ENCODE data around the gene CYP24A1. TPM values are rescaled to one million over a fixed set of nuclear protein-coding genes. Genes with fewer than 3 reads are reported as not detected.

Gene CYP24A1
- polyA plus RNA-seq, 2 donors = 0.39 to 1.6 TPM

DNA sequence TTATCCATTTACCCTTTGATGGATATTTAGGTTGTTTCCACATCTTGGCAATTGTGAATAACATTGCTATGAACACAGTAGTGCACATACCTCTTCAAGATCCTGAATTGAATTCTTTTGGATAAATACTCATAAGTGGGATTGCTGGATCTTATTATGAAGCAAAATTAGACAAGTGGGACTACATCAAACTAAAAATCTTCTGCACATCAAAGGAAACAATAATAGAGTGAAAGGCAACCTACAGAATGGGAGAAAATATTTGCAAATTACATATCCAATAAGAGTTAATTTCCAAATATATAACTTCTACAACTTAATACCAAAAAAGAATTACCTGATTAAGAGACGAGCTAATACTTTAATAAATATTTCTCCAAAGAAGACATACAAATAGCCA, 65.0 kb downstream of the CYP24A1 start:
- no peaks in the 10 kb centered on the region for H3K36me3 ChIP-seq (ENCODE audit: control insufficient read depth in 2 of 2, insufficient read depth in 2 of 2, low read length in 1 of 2)
- H3K27me3 ChIP-seq (ENCODE audit: control insufficient read depth in 1 of 2, insufficient read depth in 2 of 2, low read length in 2 of 2) = no peaks in the 10 kb centered on the region
- H3K27ac ChIP-seq (ENCODE audit: low read depth in 2 of 2, low read length in 1 of 2) = no peak overlapping the region
- H3K4me3 ChIP-seq (ENCODE audit: low read depth in 1 of 2, low read length in 2 of 2) = no peak overlapping the region
- H3K9me3 ChIP-seq (ENCODE audit: control insufficient read depth in 2 of 2, insufficient read depth in 1 of 2, low read depth in 1 of 2, low read length in 1 of 2) = no peaks in the 10 kb centered on the region
- WGBS, 2 donors = 76 to 85% methylated on average over 1 of the region's 1 CpG
- H3K4me1 ChIP-seq (ENCODE audit: control insufficient read depth in 2 of 2, insufficient read depth in 2 of 2, low read length in 1 of 2) = peaks cover 0 to 2% of the 10 kb centered on the region in 2 donors

DNA sequence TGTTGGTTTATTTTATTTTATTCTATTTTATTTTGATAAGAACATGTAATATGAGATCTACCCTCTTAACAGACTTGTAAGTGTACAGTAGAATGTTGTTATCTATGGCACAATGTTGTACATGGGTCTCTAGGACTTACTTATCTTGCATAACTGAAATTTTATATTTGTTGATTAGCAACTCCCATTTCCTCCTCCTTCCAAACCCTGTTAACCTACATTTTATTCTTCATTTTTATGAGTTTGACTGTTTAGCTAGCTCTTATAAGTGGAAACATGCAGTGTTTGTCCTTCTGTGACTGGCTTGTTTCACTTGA, 65.5 kb downstream of the CYP24A1 start:
- Histone ChIP-seq H3K4me1 (ENCODE audit: control insufficient read depth in 2 of 2, insufficient read depth in 2 of 2, low read length in 1 of 2) (peaks cover 0 to 2% of the 10 kb centered on the region in 2 donors), H3K9me3 (ENCODE audit: control insufficient read depth in 2 of 2, insufficient read depth in 1 of 2, low read depth in 1 of 2, low read length in 1 of 2) (no peaks in the 10 kb centered on the region), H3K27me3 (ENCODE audit: control insufficient read depth in 1 of 2, insufficient read depth in 2 of 2, low read length in 2 of 2) (no peaks in the 10 kb centered on the region), H3K36me3 (ENCODE audit: control insufficient read depth in 2 of 2, insufficient read depth in 2 of 2, low read length in 1 of 2) (no peaks in the 10 kb centered on the region), H3K4me3 (ENCODE audit: low read depth in 1 of 2, low read length in 2 of 2) (no peak overlapping the region), H3K27ac (ENCODE audit: low read depth in 2 of 2, low read length in 1 of 2) (no peak overlapping the region)

DNA sequence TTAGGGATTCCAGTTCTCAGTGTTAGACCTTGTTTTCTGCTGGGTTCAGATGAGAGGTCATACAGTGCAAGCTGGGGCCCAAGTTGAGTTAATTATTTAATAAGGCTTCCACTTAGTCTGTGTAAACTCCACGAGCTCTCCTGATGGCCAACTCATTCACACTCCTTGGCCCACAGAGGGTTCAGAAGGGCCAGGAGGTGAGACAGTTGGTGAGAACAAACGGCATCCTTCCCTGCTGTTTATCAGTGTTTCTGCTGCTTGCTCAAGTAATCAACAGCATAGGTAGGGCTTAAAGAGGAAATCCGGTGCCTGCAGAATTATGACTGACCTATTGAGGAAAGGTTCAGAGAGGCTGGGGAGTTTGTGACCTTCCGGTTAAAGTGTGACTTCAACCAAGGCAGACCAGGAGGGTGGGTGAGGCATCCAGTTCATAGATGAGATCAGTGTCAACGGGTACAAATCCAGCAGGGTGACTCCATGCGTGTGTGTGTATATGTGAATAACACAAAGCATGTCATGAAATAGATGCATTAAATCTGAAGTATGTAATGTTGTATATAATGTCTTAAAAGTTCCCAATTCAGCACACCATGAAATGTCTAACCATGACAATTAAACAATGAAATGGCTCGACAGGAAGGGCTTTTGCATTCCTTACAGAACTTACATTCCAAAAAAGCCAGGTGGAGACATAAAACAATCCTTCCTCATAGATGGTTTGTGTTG, 66.0 kb downstream of the CYP24A1 start:
- Histone ChIP-seq H3K4me1 (ENCODE audit: control insufficient read depth in 2 of 2, insufficient read depth in 2 of 2, low read length in 1 of 2) (peaks cover 0 to 2% of the 10 kb centered on the region in 2 donors), H3K9me3 (ENCODE audit: control insufficient read depth in 2 of 2, insufficient read depth in 1 of 2, low read depth in 1 of 2, low read length in 1 of 2) (no peaks in the 10 kb centered on the region), H3K4me3 (ENCODE audit: low read depth in 1 of 2, low read length in 2 of 2) (no peak overlapping the region), H3K27ac (ENCODE audit: low read depth in 2 of 2, low read length in 1 of 2) (peak overlapping the region in 1 of 2 donors; percentile 60), H3K27me3 (ENCODE audit: control insufficient read depth in 1 of 2, insufficient read depth in 2 of 2, low read length in 2 of 2) (no peaks in the 10 kb centered on the region), H3K36me3 (ENCODE audit: control insufficient read depth in 2 of 2, insufficient read depth in 2 of 2, low read length in 1 of 2) (no peaks in the 10 kb centered on the region)
- WGBS, 2 donors = 42 to 66% methylated on average over 7 of the region's 7 CpGs

DNA sequence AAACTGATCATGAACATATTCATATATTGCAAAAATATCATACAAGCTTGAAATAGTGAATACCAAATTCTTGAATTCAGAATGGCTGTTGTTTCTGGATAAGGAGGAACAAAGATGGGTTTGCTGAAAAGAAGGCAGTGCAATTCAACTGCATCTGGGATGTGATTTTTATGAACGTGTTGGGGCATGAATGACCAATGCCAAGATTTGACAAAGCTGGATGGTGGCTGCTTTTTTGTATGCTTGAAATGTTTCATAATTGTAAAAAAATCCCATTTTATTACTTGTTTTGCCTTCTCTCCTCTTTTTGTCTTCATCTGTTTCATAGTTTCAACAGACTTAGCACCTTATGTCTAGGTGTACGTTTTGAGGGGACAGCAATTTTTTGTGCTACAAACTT, 66.6 kb downstream of the CYP24A1 start:
- no peak overlapping the region for H3K4me3 ChIP-seq (ENCODE audit: low read depth in 1 of 2, low read length in 2 of 2)
- no peaks in the 10 kb centered on the region for H3K27me3 ChIP-seq (ENCODE audit: control insufficient read depth in 1 of 2, insufficient read depth in 2 of 2, low read length in 2 of 2)
- no peaks in the 10 kb centered on the region for H3K9me3 ChIP-seq (ENCODE audit: control insufficient read depth in 2 of 2, insufficient read depth in 1 of 2, low read depth in 1 of 2, low read length in 1 of 2)
- 34 to 55% methylated on average over 2 of the region's 2 CpGs for WGBS, 2 donors
- H3K36me3 ChIP-seq (ENCODE audit: control insufficient read depth in 2 of 2, insufficient read depth in 2 of 2, low read length in 1 of 2) = no peaks in the 10 kb centered on the region
- peaks cover 0 to 2% of the 10 kb centered on the region in 2 donors for H3K4me1 ChIP-seq (ENCODE audit: control insufficient read depth in 2 of 2, insufficient read depth in 2 of 2, low read length in 1 of 2)
- no peak overlapping the region for H3K27ac ChIP-seq (ENCODE audit: low read depth in 2 of 2, low read length in 1 of 2)

DNA sequence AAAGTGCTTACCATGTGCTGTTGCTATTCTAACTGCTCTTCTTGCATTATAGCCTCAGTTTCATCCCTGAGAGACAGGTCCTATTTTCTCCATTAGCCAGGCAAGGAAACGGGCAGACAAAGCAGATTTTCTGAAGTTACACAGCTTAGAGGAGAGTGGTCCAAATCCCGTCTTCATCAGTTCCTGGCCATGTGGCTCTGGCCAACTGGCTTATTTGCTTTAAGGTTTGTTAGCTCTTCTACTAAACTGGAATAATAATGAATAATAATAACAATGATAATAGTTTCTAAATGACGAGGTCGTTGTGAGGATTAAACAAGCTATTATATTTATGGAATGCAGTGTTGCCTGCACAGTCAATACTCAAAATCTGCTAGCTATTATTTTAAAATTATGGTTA, 67.6 kb downstream of the CYP24A1 start:
- 43 to 51% methylated on average over 4 of the region's 4 CpGs for WGBS, 2 donors
- Histone ChIP-seq H3K36me3 (ENCODE audit: control insufficient read depth in 2 of 2, insufficient read depth in 2 of 2, low read length in 1 of 2) (no peaks in the 10 kb centered on the region), H3K27me3 (ENCODE audit: control insufficient read depth in 1 of 2, insufficient read depth in 2 of 2, low read length in 2 of 2) (no peaks in the 10 kb centered on the region), H3K9me3 (ENCODE audit: control insufficient read depth in 2 of 2, insufficient read depth in 1 of 2, low read depth in 1 of 2, low read length in 1 of 2) (no peaks in the 10 kb centered on the region), H3K4me3 (ENCODE audit: low read depth in 1 of 2, low read length in 2 of 2) (no peak overlapping the region), H3K27ac (ENCODE audit: low read depth in 2 of 2, low read length in 1 of 2) (peak overlapping the region in 1 of 2 donors; percentile 42), H3K4me1 (ENCODE audit: control insufficient read depth in 2 of 2, insufficient read depth in 2 of 2, low read length in 1 of 2) (peaks cover 0 to 2% of the 10 kb centered on the region in 2 donors)

DNA sequence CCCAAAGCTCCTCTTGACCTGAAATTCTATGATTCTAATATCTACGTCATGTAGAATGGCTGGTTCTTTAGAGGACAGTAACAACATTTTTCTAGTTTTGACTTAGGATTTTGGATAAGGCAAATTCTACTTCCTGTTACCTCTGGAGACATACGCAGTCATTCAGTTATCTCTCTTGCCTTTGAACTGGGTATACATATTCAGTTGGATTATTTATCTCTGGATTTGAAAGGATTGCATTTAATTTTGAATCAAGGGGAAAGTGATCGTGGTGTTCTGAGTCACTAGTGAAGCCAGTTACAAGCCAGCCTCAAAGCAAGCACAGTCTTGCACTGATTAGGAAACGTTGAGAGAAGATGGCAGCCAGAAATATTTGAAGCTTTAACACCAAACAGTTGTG, 68.1 kb downstream of the CYP24A1 start:
- 36 to 49% methylated on average over 4 of the region's 4 CpGs for WGBS, 2 donors
- peak overlapping the region in 1 of 2 donors; percentile 17 for H3K27ac ChIP-seq (ENCODE audit: low read depth in 2 of 2, low read length in 1 of 2)
- peaks cover 0 to 2% of the 10 kb centered on the region in 2 donors for H3K4me1 ChIP-seq (ENCODE audit: control insufficient read depth in 2 of 2, insufficient read depth in 2 of 2, low read length in 1 of 2)

DNA sequence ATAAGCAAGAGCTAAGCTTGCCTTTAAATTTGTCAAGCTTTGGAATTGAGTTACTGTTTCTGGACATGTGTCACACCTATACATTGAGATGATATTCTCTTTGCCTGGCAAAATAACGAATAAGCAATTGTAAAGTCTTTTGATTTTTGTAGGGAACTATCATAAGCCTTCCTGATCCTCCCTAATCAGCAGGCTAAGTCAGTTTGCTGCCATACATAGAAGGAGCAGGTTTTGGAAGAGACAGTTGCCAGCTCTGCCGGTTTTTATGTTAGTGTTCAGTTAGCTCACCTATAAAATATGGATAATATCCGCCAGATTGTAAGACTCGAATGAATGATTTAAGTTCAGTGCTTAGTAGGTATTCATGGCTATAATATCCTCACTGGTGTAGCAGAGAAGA, 69.0 kb downstream of the CYP24A1 start:
- 59 to 61% methylated on average over 4 of the region's 4 CpGs for WGBS, 2 donors
- H3K4me1 ChIP-seq (ENCODE audit: control insufficient read depth in 2 of 2, insufficient read depth in 2 of 2, low read length in 1 of 2) = peaks cover 0 to 2% of the 10 kb centered on the region in 2 donors

More for the DNA sequence above, 68.1 kb downstream of the CYP24A1 start:
- Histone ChIP-seq H3K27me3 (ENCODE audit: control insufficient read depth in 1 of 2, insufficient read depth in 2 of 2, low read length in 2 of 2) (no peaks in the 10 kb centered on the region), H3K4me3 (ENCODE audit: low read depth in 1 of 2, low read length in 2 of 2) (no peak overlapping the region), H3K36me3 (ENCODE audit: control insufficient read depth in 2 of 2, insufficient read depth in 2 of 2, low read length in 1 of 2) (no peaks in the 10 kb centered on the region), H3K9me3 (ENCODE audit: control insufficient read depth in 2 of 2, insufficient read depth in 1 of 2, low read depth in 1 of 2, low read length in 1 of 2) (no peaks in the 10 kb centered on the region)

DNA sequence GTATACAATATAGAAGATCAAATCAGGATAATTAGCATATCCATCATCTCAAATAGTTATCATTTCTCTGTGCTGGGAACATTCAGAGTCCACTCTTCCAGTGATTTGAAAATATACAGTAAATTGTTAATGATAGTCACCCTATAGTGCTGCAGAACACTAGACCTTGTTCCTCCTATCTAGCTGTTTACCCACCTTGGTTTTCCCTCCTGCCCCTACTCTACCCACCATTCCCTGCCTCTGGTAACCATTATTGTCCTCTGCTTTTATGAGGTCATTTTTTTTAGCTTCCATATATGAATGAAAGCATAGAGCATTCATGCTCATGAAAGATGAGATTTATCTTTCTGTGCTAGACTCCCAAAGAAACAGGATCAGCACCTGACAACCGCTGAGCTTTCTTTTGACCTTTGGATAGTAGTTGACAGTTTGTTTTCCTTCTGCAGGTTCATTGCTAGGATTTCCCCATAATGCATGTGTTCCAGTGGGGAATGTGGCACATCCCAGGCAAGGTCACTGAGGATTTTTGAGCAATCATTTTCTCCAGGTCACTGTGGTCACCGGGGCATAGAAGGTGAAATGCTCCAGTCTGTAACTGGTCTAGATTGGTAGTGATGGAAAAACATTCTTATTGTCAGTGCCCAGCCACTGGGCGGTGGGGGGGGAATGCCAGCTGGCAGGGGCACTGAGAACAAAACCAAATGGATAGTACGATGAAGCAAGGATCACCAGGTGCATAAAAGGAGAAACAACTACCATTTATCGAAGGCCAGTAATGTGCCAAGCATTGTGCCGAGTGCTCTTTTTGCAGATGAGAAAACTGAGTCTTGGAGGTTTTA, 69.8 kb downstream of the CYP24A1 start:
- Histone ChIP-seq H3K9me3 (ENCODE audit: control insufficient read depth in 2 of 2, insufficient read depth in 1 of 2, low read depth in 1 of 2, low read length in 1 of 2) (no peaks in the 10 kb centered on the region), H3K4me3 (ENCODE audit: low read depth in 1 of 2, low read length in 2 of 2) (no peak overlapping the region), H3K4me1 (ENCODE audit: control insufficient read depth in 2 of 2, insufficient read depth in 2 of 2, low read length in 1 of 2) (peaks cover 0 to 2% of the 10 kb centered on the region in 2 donors), H3K27ac (ENCODE audit: low read depth in 2 of 2, low read length in 1 of 2) (no peak overlapping the region), H3K36me3 (ENCODE audit: control insufficient read depth in 2 of 2, insufficient read depth in 2 of 2, low read length in 1 of 2) (no peaks in the 10 kb centered on the region), H3K27me3 (ENCODE audit: control insufficient read depth in 1 of 2, insufficient read depth in 2 of 2, low read length in 2 of 2) (no peaks in the 10 kb centered on the region)
- WGBS, 2 donors = 70 to 86% methylated on average over 6 of the region's 6 CpGs

More for the DNA sequence above, 69.0 kb downstream of the CYP24A1 start:
- Histone ChIP-seq H3K4me3 (ENCODE audit: low read depth in 1 of 2, low read length in 2 of 2) (no peak overlapping the region), H3K36me3 (ENCODE audit: control insufficient read depth in 2 of 2, insufficient read depth in 2 of 2, low read length in 1 of 2) (no peaks in the 10 kb centered on the region), H3K27me3 (ENCODE audit: control insufficient read depth in 1 of 2, insufficient read depth in 2 of 2, low read length in 2 of 2) (no peaks in the 10 kb centered on the region), H3K27ac (ENCODE audit: low read depth in 2 of 2, low read length in 1 of 2) (peak overlapping the region in 1 of 2 donors; percentile 17), H3K9me3 (ENCODE audit: control insufficient read depth in 2 of 2, insufficient read depth in 1 of 2, low read depth in 1 of 2, low read length in 1 of 2) (no peaks in the 10 kb centered on the region)
